HG03064 (cell line): ENCODE data around the gene DAZL.

Source experiments
- ATAC-seq: cut with Tn5 transposase; IDR thresholded peaks from one replicate; pipeline ENCODE4 v1.9.1; 2021; ENCODE audit warnings: low read depth; ENCODE audit not compliant: unreplicated experiment

Gene DAZL

GRCh38 chr3:16546186-16547010, 58.8 kb downstream of the DAZL start:
- no peak for ATAC-seq

GRCh38 chr3:16545413-16546185, 59.6 kb downstream of the DAZL start:
- no peak for ATAC-seq

GRCh38 chr3:16543242-16543864, 61.9 kb downstream of the DAZL start:
- no peak for ATAC-seq

- no peak for ATAC-seq
These were observed 66.7 kb downstream of the DAZL start for GRCh38 chr3:16538507-16538906.

- no peak for ATAC-seq
These were observed 68.2 kb downstream of the DAZL start for GRCh38 chr3:16536996-16537395.
